Femur (tissue), 1 donor: Measurements from ENCODE around the gene MICALL2.

Experiments
- DNase-seq: peaks from one replicate; pipeline ENCODE4 v3.0.0-alpha.2; 2017

MICALL2 gene

GRCh38 chr7:1466524-1467271 is 7.4 kb upstream of the MICALL2 start:
- peak; percentile 83 for DNase-seq

GRCh38 chr7:1464694-1465093 is 5.4 kb upstream of the MICALL2 start:
- DNase-seq: no peak

GRCh38 chr7:1463676-1464223 is 4.5 kb upstream of the MICALL2 start:
- no peak for DNase-seq

- DNase-seq: no peak
These were observed 2.5 kb upstream of the MICALL2 start for GRCh38 chr7:1461646-1462375.

DNA sequence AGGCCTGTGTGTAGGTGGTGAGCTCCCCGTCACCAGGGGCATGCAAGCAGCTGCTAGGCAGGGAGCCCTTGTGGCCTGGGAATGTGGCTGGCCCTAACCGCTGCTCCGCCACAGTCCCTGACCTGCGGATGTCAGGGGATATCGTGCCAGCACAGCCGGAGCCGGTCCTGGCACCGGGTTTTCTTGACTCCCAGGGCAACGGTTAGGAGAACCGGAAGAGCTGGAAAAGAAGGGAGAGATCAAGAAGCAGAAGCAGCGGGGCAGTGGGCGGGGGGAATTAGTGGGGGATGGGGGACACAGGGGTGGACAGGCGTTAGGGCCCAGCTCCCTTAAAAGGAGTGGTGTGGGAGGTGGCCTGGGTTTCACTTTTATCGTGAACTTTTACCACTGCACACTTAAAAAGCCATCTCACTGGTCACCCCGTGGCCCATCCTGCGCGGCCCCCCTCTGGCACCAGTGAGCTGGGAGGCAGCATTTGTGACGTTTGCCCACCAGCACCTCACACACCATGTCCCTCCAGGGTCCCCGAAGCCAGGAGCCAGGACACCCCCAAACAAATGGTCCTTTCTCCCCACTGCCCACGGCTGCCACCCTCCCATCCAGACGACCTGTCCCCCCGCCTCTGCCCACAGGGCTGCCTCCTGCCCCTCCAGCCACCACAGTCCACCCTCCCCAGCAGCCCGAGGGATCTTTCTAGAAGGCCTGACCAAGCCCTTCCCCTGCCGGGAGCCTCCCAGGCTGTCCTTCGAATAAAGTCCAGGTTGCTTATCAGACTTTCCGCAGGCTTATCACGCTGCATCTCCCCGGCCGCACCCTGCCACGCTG is 1.8 kb upstream of the MICALL2 start:
- DNase-seq: peak; percentile 72

DNA sequence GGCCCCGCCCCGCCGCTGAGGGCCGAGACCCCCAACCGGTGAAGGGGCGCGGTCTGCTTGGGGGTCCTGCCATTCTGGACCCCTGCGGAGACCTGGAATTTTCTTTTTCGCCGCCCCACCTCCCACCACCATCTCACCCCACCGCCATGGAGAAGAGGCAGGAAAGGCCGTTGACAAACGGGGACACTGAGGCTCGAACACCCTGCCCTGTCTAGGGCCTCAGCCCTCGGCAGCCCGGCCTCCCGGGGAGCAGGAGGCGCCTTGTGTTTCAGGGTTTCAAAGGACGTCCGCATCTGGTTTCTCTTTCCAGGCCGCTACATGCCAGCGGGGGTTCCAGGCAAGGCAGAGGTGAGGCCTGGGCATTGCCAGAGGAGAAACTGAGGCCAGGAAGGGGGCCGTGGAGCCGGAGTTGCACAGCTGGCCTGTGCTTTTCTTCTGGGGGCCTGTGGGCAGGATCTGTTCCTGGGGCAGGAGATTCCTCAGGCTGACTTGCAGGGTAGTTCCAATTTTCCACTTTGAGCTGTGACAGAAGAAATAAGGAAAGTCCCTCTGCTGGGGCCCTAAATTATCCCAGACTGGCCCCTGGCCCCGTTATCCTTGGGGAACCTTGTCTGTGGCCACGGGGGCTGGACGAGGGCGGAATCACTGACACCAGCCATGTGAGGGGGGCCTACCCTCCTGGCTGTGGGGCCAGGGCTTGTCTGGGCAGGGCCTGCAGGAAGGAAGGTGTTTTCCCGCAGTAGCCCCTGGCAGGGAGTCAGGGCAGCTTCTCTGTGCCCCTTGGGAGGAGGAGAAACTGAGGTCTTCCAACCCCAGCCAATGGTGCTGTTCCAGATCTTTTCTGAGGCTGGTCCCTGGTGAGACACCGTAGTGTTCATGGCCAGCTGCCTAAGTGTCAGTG is 900 bp upstream of the MICALL2 start:
- peak; percentile 60 for DNase-seq

DNA sequence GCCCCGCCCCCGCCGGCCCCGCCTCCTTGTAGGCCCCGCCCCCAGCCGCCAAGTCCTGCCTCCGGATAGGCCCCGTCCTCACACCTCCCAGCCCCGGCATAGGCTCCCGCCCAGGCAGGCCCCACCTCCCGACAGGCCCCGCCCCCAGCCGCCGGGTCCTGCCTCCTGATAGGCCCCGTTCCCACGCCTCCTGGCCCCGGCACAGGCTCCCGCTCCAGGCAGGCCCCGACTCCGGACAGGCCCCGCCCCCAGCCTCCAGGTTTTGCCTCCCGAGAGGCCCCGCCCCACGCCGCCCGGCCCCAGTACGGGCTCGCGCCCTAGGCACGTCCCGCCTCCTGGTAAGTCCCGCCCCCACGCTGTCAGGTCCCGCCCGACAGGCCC is 232 bp upstream of the MICALL2 start:
- peak; percentile 100 for DNase-seq

- peak; percentile 49 for DNase-seq
These were observed 1.2 kb downstream of the MICALL2 start for GRCh38 chr7:1457949-1458682.

DNA sequence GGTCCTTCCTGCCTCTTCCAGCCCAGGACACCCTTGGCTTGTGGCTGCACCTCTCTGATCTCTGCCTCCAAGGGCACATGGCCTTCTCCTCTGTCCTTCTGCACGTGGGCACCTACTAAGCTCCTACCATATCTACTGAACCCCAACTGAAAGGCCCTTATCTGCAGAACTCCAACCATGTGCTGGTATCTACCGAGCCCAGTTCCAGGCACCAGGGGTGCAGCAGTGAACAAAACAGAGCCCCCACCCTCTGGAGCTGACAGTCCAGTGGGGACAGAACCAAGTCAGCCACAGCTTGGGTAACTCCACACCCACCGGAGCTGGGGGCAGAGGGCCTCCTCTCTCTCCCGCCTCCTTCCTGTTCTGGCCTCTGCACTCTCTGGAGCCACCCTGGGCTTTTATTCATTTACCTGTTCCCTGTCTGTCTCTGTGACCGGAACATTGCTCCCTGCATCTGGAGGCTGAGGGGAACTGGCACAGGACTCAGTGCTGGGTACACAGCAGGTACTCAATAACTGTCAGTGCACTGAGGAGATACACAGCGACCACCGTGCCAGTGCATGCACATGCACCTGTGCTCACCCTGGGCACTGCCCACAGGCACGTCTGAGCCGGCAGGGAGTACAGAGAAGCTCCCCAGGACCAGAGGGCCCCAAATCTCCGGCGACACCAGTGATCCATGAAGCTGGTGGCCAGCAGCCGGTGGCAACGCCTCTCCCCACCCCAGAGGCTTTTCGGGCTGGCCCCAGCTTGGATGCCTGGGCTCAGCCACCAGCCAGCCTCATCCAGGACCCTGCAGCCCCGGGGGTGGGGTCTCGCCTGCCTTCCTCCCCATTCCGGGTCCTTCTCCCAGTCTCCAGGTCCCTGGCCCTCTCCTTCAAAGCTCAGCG is 2.0 kb downstream of the MICALL2 start:
- no peak for DNase-seq

- no peak for DNase-seq
These were observed 3.3 kb downstream of the MICALL2 start for GRCh38 chr7:1455955-1456354.

DNA sequence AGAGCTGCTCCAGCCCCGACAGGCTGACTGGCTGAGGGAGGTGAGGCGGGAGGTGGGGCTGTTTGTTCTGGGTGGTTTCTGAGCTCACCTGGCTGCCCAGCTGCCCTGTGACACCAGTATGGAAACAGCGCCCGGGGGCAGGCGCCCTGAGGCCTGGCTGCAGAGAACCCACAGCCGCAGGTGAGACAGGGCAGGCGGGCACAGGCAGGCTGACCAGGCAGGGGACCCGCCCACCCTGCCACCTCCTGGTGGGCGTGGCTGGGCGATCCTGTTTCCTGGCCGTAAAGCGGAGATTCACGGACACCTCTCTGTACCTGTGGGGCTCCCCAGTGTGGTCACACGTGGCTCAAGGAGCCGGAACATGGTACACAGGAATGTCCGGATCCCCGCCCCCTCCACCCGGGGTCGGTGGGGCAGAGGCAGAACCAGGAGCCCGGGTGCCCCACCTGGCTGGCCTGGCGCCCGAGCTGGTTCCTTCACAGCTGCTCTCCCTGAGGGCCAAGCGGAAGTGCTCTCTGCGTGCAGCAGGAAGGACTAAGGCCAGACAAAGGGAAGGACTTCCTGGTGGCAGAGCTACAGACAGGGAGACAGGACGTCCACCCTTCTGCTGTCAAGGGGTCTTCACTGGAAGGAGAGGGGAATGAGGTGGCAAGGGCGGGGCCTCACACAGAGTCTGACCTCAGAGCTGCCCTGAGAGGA is 3.9 kb downstream of the MICALL2 start:
- DNase-seq: no peak

GRCh38 chr7:1454542-1454941 is 4.7 kb downstream of the MICALL2 start:
- DNase-seq: peak; percentile 70

DNA sequence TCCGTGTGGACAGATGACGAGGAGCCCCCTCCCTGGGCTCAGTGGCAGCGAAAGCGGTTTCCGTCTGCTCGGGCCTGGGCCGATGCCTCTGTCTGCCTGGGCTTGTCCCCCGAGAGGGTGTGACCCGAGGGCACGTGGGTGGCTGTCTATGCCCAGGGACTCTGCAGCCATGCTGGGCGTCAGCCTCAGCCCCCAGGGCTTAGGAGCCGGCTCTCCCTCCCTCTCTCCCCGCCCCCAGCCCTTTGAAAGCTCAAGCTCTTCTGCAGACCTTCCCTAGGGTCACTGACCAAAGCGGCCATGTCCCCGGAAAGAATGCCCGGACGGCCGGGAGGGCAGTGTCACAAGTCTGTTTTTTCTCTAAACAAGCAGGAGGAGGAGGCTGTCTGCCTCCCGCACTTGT is 7.1 kb downstream of the MICALL2 start:
- DNase-seq: no peak

DNA sequence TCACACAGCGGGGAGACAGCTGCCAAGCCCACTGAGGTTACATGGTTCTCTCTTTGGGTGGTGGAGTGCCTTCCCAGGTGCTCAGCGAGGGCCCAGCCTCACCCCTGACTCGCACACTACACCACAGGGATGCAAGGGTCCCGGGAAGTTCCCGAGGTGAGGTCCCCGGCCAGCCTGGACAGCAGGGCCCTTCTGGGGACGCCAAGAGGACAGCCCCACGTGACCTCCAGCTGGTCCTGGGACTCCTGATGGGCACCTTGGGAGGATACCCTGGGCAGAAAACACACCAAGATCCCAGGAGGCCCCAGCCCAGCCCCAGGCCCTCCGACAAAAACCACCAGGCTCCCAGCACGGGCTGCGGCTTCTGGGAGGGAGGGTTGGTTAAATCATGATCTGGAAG is 8.3 kb downstream of the MICALL2 start:
- DNase-seq: no peak

DNA sequence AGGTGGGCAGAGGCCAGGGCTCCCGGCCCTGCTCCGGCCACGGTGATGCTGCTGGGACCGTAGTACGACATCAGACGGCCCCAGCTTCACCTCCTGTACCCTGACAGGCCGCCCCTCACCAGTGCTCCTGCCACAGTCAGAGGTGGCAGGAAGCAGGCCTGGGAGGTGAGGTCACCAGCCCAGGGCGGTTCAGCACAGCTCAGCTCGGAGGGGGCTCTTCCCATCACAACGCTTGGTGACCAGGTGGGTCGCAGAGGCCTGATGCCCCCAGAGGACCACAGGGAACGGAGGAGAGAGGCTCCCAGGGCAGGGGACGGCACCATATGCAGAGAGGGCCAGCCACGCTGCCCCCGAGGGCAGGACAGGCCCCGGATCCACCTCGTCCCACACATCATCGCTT is 8.8 kb downstream of the MICALL2 start:
- no peak for DNase-seq

DNA sequence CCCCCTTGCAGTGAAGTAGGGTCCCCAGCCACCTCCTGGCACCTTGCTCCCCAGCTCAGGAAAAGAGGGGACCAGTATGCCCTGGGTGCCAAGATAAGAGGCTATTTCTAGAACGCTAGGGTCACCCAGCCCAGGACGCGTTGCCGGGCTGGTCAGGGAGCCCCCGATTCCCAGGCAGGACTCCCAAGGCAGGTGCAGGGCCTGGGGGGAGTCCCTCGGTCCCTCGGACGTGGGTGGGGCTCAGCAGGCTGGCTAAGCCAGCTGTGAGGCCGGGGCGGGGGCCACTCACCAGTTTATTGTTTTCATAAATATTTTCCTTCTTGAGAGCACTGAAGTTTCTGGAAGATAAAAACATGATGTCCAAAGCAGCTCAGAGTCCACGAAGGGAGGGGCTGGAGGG is 9.3 kb downstream of the MICALL2 start:
- no peak for DNase-seq

GRCh38 chr7:1449501-1449900 is 9.8 kb downstream of the MICALL2 start:
- DNase-seq: no peak

DNA sequence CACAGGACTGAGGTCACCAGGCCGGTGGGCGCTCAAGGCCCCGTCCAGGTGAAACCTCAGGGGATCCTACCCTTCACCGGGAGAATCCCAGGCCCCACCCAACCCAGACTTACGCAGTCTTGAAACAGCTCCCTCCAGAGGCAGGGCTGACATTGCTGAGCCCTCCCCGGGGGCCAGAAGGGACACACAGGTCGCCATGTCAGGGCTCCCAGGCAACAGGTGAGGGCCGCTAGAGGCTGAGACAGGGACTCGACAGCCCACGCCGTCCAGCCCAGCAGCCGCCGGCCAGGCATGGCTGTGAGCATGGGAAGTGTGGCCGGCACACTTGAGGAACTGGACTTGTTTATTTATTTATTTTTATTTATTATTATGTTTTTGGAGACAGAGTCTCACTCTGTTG is 10.3 kb downstream of the MICALL2 start:
- no peak for DNase-seq

GRCh38 chr7:1447551-1448244 is 11.6 kb downstream of the MICALL2 start:
- DNase-seq: peak; percentile 57
